SK-N-SH treated with all-trans-retinoic acid at 6 μM for 48 hours (cell line): ENCODE measurements around the gene C1orf232.

Source experiments
- ATAC-seq: fragments of 200-7000 bp; cut with Tn5 transposase; 3 replicates; pipeline ENCODE4 v1.9.1; 2020; ENCODE audit warnings: mild to moderate bottlenecking, moderate library complexity
- ARNTL ChIP-seq: fragments of 450-650 bp; formaldehyde crosslinking; IDR thresholded peaks from 2 replicates; pipeline ENCODE4 v1.5.0; 2020; ENCODE audit warnings: low read depth, mild to moderate bottlenecking, moderate library complexity, borderline replicate concordance
- BACH2 ChIP-seq: fragments of 250-450 bp; sonication (Bioruptor Pico); IDR thresholded peaks from 2 replicates; pipeline ENCODE4 v1.9.0; 2021; ENCODE audit warnings: mild to moderate bottlenecking, borderline replicate concordance
- CREB5 ChIP-seq: fragments of 250-450 bp; sonication (Bioruptor Pico); IDR thresholded peaks from 2 replicates; pipeline ENCODE4 v1.5.1; 2020; ENCODE audit warnings: low read depth, mild to moderate bottlenecking, moderate library complexity
- CSDC2 ChIP-seq: fragments of 250-450 bp; sonication (Bioruptor Pico); IDR thresholded peaks from 2 replicates; pipeline ENCODE4 v1.5.0; 2020; ENCODE audit warnings: mild to moderate bottlenecking, moderate library complexity
- CSRNP3 ChIP-seq: fragments of 250-450 bp; sonication (Bioruptor Pico); IDR thresholded peaks from 2 replicates; pipeline ENCODE4 v1.5.1; 2021; ENCODE audit warnings: mild to moderate bottlenecking, moderate library complexity
- ESRRG ChIP-seq: fragments of 250-450 bp; sonication (Bioruptor Pico); IDR thresholded peaks from 2 replicates; pipeline ENCODE4 v1.6.1; 2021; ENCODE audit warnings: mild to moderate bottlenecking
- GLIS3 ChIP-seq: fragments of 250-450 bp; sonication (Bioruptor Pico); IDR thresholded peaks from 2 replicates; pipeline ENCODE4 v1.5.0; 2020; ENCODE audit warnings: mild to moderate bottlenecking, moderate library complexity
- OSR1 ChIP-seq: fragments of 250-450 bp; sonication (Bioruptor Pico); IDR thresholded peaks from 2 replicates; pipeline ENCODE4 v1.8.0; 2022; ENCODE audit warnings: moderate library complexity, mild to moderate bottlenecking, inconsistent platforms
- POU6F1 ChIP-seq: fragments of 250-450 bp; sonication (Bioruptor Pico); IDR thresholded peaks from 2 replicates; pipeline ENCODE4 v1.8.0; 2021; ENCODE audit warnings: low read depth, mild to moderate bottlenecking, moderate library complexity, borderline replicate concordance
- PPARA ChIP-seq: fragments of 250-450 bp; sonication (Bioruptor Pico); IDR thresholded peaks from 2 replicates; pipeline ENCODE4 v1.5.0; 2020; ENCODE audit warnings: mild to moderate bottlenecking, borderline replicate concordance
- SNAI2 ChIP-seq: fragments of 250-450 bp; sonication (Bioruptor Pico); IDR thresholded peaks from 2 replicates; pipeline ENCODE4 v1.5.0; 2020; ENCODE audit warnings: mild to moderate bottlenecking, moderate library complexity
- TCF4 ChIP-seq: fragments of 250-450 bp; sonication (Bioruptor Pico); IDR thresholded peaks from 2 replicates; pipeline ENCODE4 v1.8.0; 2021; ENCODE audit warnings: mild to moderate bottlenecking, moderate library complexity, borderline replicate concordance
- ZC3H10 ChIP-seq: fragments of 250-450 bp; sonication (Bioruptor Pico); IDR thresholded peaks from 2 replicates; pipeline ENCODE4 v1.5.1; 2021; ENCODE audit warnings: mild to moderate bottlenecking, moderate library complexity
- ZFP3 ChIP-seq: fragments of 250-450 bp; sonication (Bioruptor Pico); IDR thresholded peaks from 2 replicates; pipeline ENCODE4 v1.5.0; 2020; ENCODE audit warnings: mild to moderate bottlenecking, moderate library complexity
- ZFP30 ChIP-seq: fragments of 450-650 bp; formaldehyde crosslinking; IDR thresholded peaks from 2 replicates; pipeline ENCODE4 v1.5.0; 2022; ENCODE audit warnings: mild to moderate bottlenecking, moderate library complexity
- ZNF565 ChIP-seq: fragments of 450-650 bp; formaldehyde crosslinking; conservative IDR thresholded peaks from 2 replicates; pipeline ENCODE4 v1.5.0; 2020; ENCODE audit warnings: low read depth, mild to moderate bottlenecking, moderate library complexity
- ZNF70 ChIP-seq: fragments of 450-650 bp; formaldehyde crosslinking; IDR thresholded peaks from 2 replicates; pipeline ENCODE4 v1.5.0; 2020; ENCODE audit warnings: mild to moderate bottlenecking, moderate library complexity
- ZNF8 ChIP-seq: fragments of 450-650 bp; formaldehyde crosslinking; IDR thresholded peaks from 2 replicates; pipeline ENCODE4 v1.5.0; 2020; ENCODE audit warnings: mild to moderate bottlenecking, moderate library complexity
- TF ChIP-seq, protein P1 (sequence below): fragments of 250-450 bp; sonication (Bioruptor Pico); IDR thresholded peaks from 2 replicates; pipeline ENCODE4 v1.5.0; 2020; ENCODE audit warnings: mild to moderate bottlenecking, moderate library complexity
- TF ChIP-seq, protein P2 (sequence below): fragments of 250-450 bp; sonication (Bioruptor Pico); IDR thresholded peaks from 2 replicates; pipeline ENCODE4 v1.8.0; 2020; ENCODE audit warnings: mild to moderate bottlenecking, moderate library complexity, borderline replicate concordance

C1orf232 gene

DNA sequence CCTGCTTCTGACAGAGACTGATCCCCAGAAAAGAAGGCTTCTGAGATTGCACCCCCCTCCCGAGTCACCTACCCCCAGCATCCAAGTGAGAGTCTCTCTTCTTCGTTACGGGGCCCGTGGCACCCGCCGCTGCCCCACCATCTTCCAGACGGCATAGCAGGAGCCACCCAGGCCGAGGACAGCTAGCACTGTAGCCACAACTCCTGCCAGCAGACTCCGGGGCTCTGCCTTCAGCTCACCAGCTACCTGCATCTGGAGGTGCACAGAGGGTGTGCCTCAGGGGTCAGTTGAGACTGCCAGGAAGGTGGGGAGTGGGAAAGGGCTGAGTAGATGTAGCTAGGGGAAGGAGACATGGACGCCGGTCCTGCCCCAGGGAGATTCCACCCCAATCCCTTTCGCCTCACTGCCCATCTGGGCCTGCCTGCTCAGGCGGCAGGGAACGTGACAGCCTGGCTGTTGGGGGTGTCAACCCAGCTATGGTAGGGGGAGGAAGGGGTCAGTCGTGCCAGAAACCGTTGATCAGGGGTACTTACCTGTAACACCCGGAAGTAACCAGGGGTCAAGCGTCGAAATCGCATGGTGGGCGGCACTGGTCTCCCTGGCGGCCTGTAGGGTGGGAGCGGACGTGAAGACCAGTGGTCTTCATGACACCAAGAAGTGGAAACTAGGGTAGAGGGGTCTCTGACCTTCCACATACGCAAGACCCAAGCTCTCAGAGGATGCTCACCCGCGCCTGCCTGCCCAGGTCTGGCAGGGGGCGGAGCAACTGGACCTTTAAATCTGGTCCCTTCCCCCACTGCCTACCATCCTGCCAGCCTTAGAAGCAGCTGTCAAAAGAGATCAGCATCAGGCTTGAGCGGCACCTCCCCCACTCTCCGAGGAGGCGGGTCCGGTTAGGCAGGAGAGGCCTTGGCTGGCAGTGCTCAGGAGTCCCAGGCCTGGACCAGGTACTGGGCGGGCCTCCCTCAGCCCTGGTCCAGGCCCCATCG is 2.6 kb upstream of the C1orf232 start, which contains the start of gene ZNF593OS:
Gene ZNF593OS, minus strand, starts transcription at position 749 of the 989 bp plus-strand sequence. Its CDS starts 171 bp downstream, at position 578.
- TF ChIP-seq ZC3H10 (CRISPR knock-in tag) (no peak), BACH2 (no peak), ZNF565 (CRISPR knock-in tag) (no peak), CSDC2 (no peak), TCF4 (CRISPR knock-in tag) (no peak), ZNF8 (no peak), ESRRG (no peak), GLIS3 (CRISPR knock-in tag) (no peak), CREB5 (CRISPR knock-in tag) (no peak), ZFP3 (no peak), SNAI2 (CRISPR knock-in tag) (no peak), CSRNP3 (CRISPR knock-in tag) (no peak), ZNF70 (CRISPR knock-in tag) (no peak)
- TF ChIP-seq, protein P1, sequence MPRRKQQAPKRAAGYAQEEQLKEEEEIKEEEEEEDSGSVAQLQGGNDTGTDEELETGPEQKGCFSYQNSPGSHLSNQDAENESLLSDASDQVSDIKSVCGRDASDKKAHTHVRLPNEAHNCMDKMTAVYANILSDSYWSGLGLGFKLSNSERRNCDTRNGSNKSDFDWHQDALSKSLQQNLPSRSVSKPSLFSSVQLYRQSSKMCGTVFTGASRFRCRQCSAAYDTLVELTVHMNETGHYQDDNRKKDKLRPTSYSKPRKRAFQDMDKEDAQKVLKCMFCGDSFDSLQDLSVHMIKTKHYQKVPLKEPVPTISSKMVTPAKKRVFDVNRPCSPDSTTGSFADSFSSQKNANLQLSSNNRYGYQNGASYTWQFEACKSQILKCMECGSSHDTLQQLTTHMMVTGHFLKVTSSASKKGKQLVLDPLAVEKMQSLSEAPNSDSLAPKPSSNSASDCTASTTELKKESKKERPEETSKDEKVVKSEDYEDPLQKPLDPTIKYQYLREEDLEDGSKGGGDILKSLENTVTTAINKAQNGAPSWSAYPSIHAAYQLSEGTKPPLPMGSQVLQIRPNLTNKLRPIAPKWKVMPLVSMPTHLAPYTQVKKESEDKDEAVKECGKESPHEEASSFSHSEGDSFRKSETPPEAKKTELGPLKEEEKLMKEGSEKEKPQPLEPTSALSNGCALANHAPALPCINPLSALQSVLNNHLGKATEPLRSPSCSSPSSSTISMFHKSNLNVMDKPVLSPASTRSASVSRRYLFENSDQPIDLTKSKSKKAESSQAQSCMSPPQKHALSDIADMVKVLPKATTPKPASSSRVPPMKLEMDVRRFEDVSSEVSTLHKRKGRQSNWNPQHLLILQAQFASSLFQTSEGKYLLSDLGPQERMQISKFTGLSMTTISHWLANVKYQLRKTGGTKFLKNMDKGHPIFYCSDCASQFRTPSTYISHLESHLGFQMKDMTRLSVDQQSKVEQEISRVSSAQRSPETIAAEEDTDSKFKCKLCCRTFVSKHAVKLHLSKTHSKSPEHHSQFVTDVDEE (CRISPR knock-in tag): no peak
- TF ChIP-seq, protein P2, sequence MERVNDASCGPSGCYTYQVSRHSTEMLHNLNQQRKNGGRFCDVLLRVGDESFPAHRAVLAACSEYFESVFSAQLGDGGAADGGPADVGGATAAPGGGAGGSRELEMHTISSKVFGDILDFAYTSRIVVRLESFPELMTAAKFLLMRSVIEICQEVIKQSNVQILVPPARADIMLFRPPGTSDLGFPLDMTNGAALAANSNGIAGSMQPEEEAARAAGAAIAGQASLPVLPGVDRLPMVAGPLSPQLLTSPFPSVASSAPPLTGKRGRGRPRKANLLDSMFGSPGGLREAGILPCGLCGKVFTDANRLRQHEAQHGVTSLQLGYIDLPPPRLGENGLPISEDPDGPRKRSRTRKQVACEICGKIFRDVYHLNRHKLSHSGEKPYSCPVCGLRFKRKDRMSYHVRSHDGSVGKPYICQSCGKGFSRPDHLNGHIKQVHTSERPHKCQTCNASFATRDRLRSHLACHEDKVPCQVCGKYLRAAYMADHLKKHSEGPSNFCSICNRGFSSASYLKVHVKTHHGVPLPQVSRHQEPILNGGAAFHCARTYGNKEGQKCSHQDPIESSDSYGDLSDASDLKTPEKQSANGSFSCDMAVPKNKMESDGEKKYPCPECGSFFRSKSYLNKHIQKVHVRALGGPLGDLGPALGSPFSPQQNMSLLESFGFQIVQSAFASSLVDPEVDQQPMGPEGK (CRISPR knock-in tag): no peak
- no peak for ATAC-seq

- ATAC-seq: no peak
- TF ChIP-seq POU6F1 (CRISPR knock-in tag) (no peak), PPARA (CRISPR knock-in tag) (no peak), OSR1 (CRISPR knock-in tag) (no peak), ARNTL (CRISPR knock-in tag) (no peak), CREB5 (CRISPR knock-in tag) (no peak), ZFP30 (CRISPR knock-in tag) (no peak), BACH2 (no peak), CSRNP3 (CRISPR knock-in tag) (no peak), ZNF70 (CRISPR knock-in tag) (no peak)
- TF ChIP-seq, protein P1 (CRISPR knock-in tag): no peak
Measured at GRCh38 chr1:26170472-26170821, 1.7 kb upstream of the C1orf232 start.
